Fibroblast of lung (primary cell): ENCODE measurements around the gene POLK. TPM values are rescaled to one million over a fixed set of nuclear protein-coding genes. Genes with fewer than 3 reads are reported as not detected.
"Not testable (repeated sequence)": the region's sequence is repeated elsewhere in the genome, so short reads cannot be mapped to it uniquely, and the experiment has no call there.

Source experiments
- DNase-seq, 2 donors: peaks; one replicate each; pipeline versions ENCODE4 v3.0.0 to v3.0.0-alpha.2; 2010; ENCODE audit warnings: low read depth in 2 of 2
- H2AFZ ChIP-seq: 2 replicates; pipeline ENCODE4 v1.5.1; 2012; ENCODE audit warnings: low read length, control low read depth, inconsistent platforms
- H3K27ac ChIP-seq: 2 replicates; pipeline ENCODE4 v1.5.1; 2011; ENCODE audit warnings: low read length, control low read depth; ENCODE audit not compliant: insufficient read depth
- H3K27me3 ChIP-seq: 2 replicates; pipeline ENCODE4 v1.5.1; 2011; ENCODE audit warnings: mild to moderate bottlenecking, low read length; ENCODE audit not compliant: control insufficient read depth, insufficient read depth
- H3K36me3 ChIP-seq: 2 replicates; pipeline ENCODE4 v1.5.1; 2011; ENCODE audit warnings: low read length; ENCODE audit not compliant: control insufficient read depth, insufficient read depth
- H3K4me1 ChIP-seq: 2 replicates; pipeline ENCODE4 v1.5.1; 2011; ENCODE audit warnings: low read length; ENCODE audit not compliant: control insufficient read depth, insufficient read depth; ENCODE audit errors: extremely low read depth
- H3K4me2 ChIP-seq: 2 replicates; pipeline ENCODE4 v1.5.1; 2011; ENCODE audit warnings: low read length, control low read depth; ENCODE audit not compliant: insufficient read depth; ENCODE audit errors: extremely low read depth
- H3K4me3 ChIP-seq, 4 experiments: fragments of 200-600 bp in 1 of 4; sonication (generic) in 1 of 4; replicated peaks in 1 of 4; 2 replicates each; pipeline ENCODE4 v1.5.1; 2011 to 2016; ENCODE audit warnings: low read length in 4 of 4, low read depth in 3 of 4, mild to moderate bottlenecking in 3 of 4, control low read depth in 2 of 4, inconsistent platforms in 1 of 4, mixed read lengths in 1 of 4; ENCODE audit not compliant: insufficient read depth in 1 of 4; ENCODE audit errors: control extremely low read depth in 1 of 4
- H3K79me2 ChIP-seq: 2 replicates; pipeline ENCODE4 v1.5.1; 2012; ENCODE audit warnings: mild to moderate bottlenecking, low read length, inconsistent platforms; ENCODE audit not compliant: control insufficient read depth, insufficient read depth
- H3K9ac ChIP-seq: 2 replicates; pipeline ENCODE4 v1.5.1; 2011; ENCODE audit warnings: mild to moderate bottlenecking, low read length, control low read depth; ENCODE audit not compliant: insufficient read depth
- H3K9me3 ChIP-seq: 2 replicates; pipeline ENCODE4 v1.5.1; 2012; ENCODE audit warnings: low read depth, low read length; ENCODE audit not compliant: control insufficient read depth, insufficient read depth
- H4K20me1 ChIP-seq: 2 replicates; pipeline ENCODE4 v1.5.1; 2011; ENCODE audit warnings: low read length; ENCODE audit not compliant: control insufficient read depth, insufficient read depth; ENCODE audit errors: extremely low read depth
- CTCF ChIP-seq, 2 donors: IDR thresholded peaks in 1 of 2; conservative IDR thresholded peaks in 1 of 2; 1 replicate in 1 of 2; 2 replicates in 1 of 2; pipeline ENCODE4 v1.5.1; 2011 to 2012; ENCODE audit warnings: low read length in 2 of 2, control low read depth in 1 of 2, inconsistent platforms in 1 of 2, low read depth in 1 of 2, mild to moderate bottlenecking in 1 of 2
- EZH2 ChIP-seq: IDR thresholded peaks from 2 replicates; pipeline ENCODE4 v1.5.1; 2012; ENCODE audit warnings: low read length, control low read depth, mild to moderate bottlenecking; ENCODE audit errors: missing control alignments
- polyA plus RNA-seq, 2 donors: library from polyadenylated mRNA; depleted of rRNA in 1 of 2; stranded (reverse) in 1 of 2; unstranded in 1 of 2; fragments of >200 nt; gene quantifications; 2 replicates each; pipeline ENCODE4 v1.2.1, GENCODE V29; 2011 to 2012; ENCODE audit warnings: missing spikeins in 1 of 2
- total RNA-seq: library from RNA; depleted of rRNA; stranded (reverse); fragments of >200 nt; gene quantifications from 2 replicates; pipeline ENCODE4 v1.2.1, GENCODE V29; 2014

POLK gene
- total and polyA plus RNA-seq, 2 donors (not counting 1 experiment from before 2014, with no cell fraction given) = 32.0 to 44.9 TPM

- DNase-seq = no peak
- H3K9me3 ChIP-seq = no peaks in the 10 kb centered on the region
- H3K9ac ChIP-seq = no peak overlapping the region
- TF ChIP-seq CTCF (conservative IDR thresholded peaks at IDR 0.05 in 1 of 2, IDR thresholded peaks at IDR 0.05 in 1 of 2; ENCODE audit: low read depth in 1 of 2, low read length in 2 of 2) (no peak), EZH2 (no peak)
- no peaks in the 10 kb centered on the region for H4K20me1 ChIP-seq
- H3K4me3 ChIP-seq = no peak overlapping the region
- no peak overlapping the region for H3K4me2 ChIP-seq
- H3K4me1 ChIP-seq = no peaks in the 10 kb centered on the region
- no peak overlapping the region for H3K27ac ChIP-seq
- no peaks in the 10 kb centered on the region for H3K36me3 ChIP-seq
- no peak overlapping the region for H2AFZ ChIP-seq
- H3K79me2 ChIP-seq = no peaks in the 10 kb centered on the region
- no peaks in the 10 kb centered on the region for H3K27me3 ChIP-seq
Measured at GRCh38 chr5:75603821-75604220, 92.1 kb downstream of the POLK start.

- H3K27me3 ChIP-seq, H3K27ac ChIP-seq, H2AFZ ChIP-seq, H3K36me3 ChIP-seq, H3K9me3 ChIP-seq, H3K4me2 ChIP-seq, H3K4me3 ChIP-seq, H3K4me1 ChIP-seq, H3K9ac ChIP-seq, H3K79me2 ChIP-seq, DNase-seq, H4K20me1 ChIP-seq: not testable (repeated sequence)
Measured at GRCh38 chr5:75607341-75607740, 95.7 kb downstream of the POLK start.

- Histone ChIP-seq H3K27ac (no peak overlapping the region), H3K36me3 (no peaks in the 10 kb centered on the region), H3K9me3 (no peaks in the 10 kb centered on the region), H4K20me1 (no peaks in the 10 kb centered on the region), H3K4me2 (no peak overlapping the region), H3K79me2 (no peaks in the 10 kb centered on the region), H2AFZ (no peak overlapping the region), H3K27me3 (no peaks in the 10 kb centered on the region), H3K9ac (no peak overlapping the region), H3K4me3 (no peak overlapping the region), H3K4me1 (no peaks in the 10 kb centered on the region)
- TF ChIP-seq EZH2 = no peak
- TF ChIP-seq CTCF (conservative IDR thresholded peaks at IDR 0.05 in 1 of 2, IDR thresholded peaks at IDR 0.05 in 1 of 2; ENCODE audit: low read depth in 1 of 2, low read length in 2 of 2) = no peak
- DNase-seq = no peak
Measured at GRCh38 chr5:75608870-75609269, 97.2 kb downstream of the POLK start.
